Measurements from ENCODE around the gene MPRIP. TPM values are rescaled to one million over a fixed set of nuclear protein-coding genes. Genes with fewer than 3 reads are reported as not detected.
A peak's percentile ranks its signal among the peaks of the same experiment; 100 is the strongest.
"Not testable (repeated sequence)": the region's sequence is repeated elsewhere in the genome, so short reads cannot be mapped to it uniquely, and the experiment has no call there.

Gene MPRIP
- polyA plus RNA-seq, 1 donor from 2014 or later, result 14.4 TPM

GRCh38 chr17:17153709-17154108, 111.5 kb downstream of the MPRIP start:
- Mint-ChIP-seq H3K27me3 (no peaks in the 10 kb centered on the region), H3K27ac (peak overlapping the region in 1 of 3 donors; percentile 74), H3K4me1 (peaks cover 5 to 13% (median 12%) of the 10 kb centered on the region in 3 donors), H3K9me3 (no peaks in the 10 kb centered on the region), H3K36me3 (peaks cover 11% of the 10 kb centered on the region), H3K4me3 (no peak overlapping the region)

- Mint-ChIP-seq H3K4me1 (peaks cover 5 to 13% (median 12%) of the 10 kb centered on the region in 3 donors), H3K36me3 (peaks cover 11% of the 10 kb centered on the region), H3K27ac (peak overlapping the region in 1 of 3 donors; percentile 76), H3K9me3 (no peaks in the 10 kb centered on the region), H3K4me3 (no peak overlapping the region), H3K27me3 (no peaks in the 10 kb centered on the region)
Observed at GRCh38 chr17:17154556-17154955, 112.3 kb downstream of the MPRIP start.

- Mint-ChIP-seq H3K27me3 (no peaks in the 10 kb centered on the region), H3K9me3 (no peaks in the 10 kb centered on the region), H3K4me3 (no peak overlapping the region), H3K27ac (peak overlapping the region in 1 of 3 donors; percentile 76), H3K36me3 (peaks cover 9% of the 10 kb centered on the region), H3K4me1 (peaks cover under 1 to 10% (median 8%) of the 10 kb centered on the region in 3 donors)
Observed at GRCh38 chr17:17154981-17155380, 112.7 kb downstream of the MPRIP start.

- no peak overlapping the region for H3K4me3 Mint-ChIP-seq
- no peaks in the 10 kb centered on the region for H3K9me3 Mint-ChIP-seq
- peaks cover 0 to 5% (median 3%) of the 10 kb centered on the region in 3 donors for H3K4me1 Mint-ChIP-seq
- no peak overlapping the region for H3K27ac Mint-ChIP-seq
- H3K36me3 Mint-ChIP-seq, result peaks cover 9% of the 10 kb centered on the region
- no peaks in the 10 kb centered on the region for H3K27me3 Mint-ChIP-seq
Observed at GRCh38 chr17:17155568-17155967, 113.3 kb downstream of the MPRIP start.

- Mint-ChIP-seq H3K36me3 (peaks cover 9% of the 10 kb centered on the region), H3K9me3 (no peaks in the 10 kb centered on the region), H3K27me3 (no peaks in the 10 kb centered on the region), H3K27ac (peak overlapping the region in 1 of 3 donors; percentile 50), H3K4me3 (no peak overlapping the region), H3K4me1 (peaks cover 0 to 5% (median 3%) of the 10 kb centered on the region in 3 donors)
Observed at GRCh38 chr17:17156107-17156506, 113.8 kb downstream of the MPRIP start.

GRCh38 chr17:17156511-17156910, 114.3 kb downstream of the MPRIP start:
- Mint-ChIP-seq H3K4me1 (peaks cover 0 to 5% (median 3%) of the 10 kb centered on the region in 3 donors), H3K27me3 (no peaks in the 10 kb centered on the region), H3K4me3 (no peak overlapping the region), H3K27ac (peak overlapping the region in 1 of 3 donors; percentile 50), H3K9me3 (no peaks in the 10 kb centered on the region), H3K36me3 (peaks cover 9% of the 10 kb centered on the region)

- Mint-ChIP-seq H3K9me3 (no peaks in the 10 kb centered on the region), H3K27ac (no peak overlapping the region), H3K36me3 (peaks cover 9% of the 10 kb centered on the region), H3K4me3 (no peak overlapping the region), H3K27me3 (no peaks in the 10 kb centered on the region), H3K4me1 (peaks cover 0 to 5% (median 3%) of the 10 kb centered on the region in 3 donors)
Observed at GRCh38 chr17:17157041-17157440, 114.8 kb downstream of the MPRIP start.

GRCh38 chr17:17158506-17158905, 116.2 kb downstream of the MPRIP start:
- H3K4me3 Mint-ChIP-seq, H3K4me1 Mint-ChIP-seq, H3K9me3 Mint-ChIP-seq, H3K36me3 Mint-ChIP-seq, H3K27me3 Mint-ChIP-seq, H3K27ac Mint-ChIP-seq: not testable (repeated sequence)

GRCh38 chr17:17159571-17159970, 117.3 kb downstream of the MPRIP start:
- Mint-ChIP-seq H3K27ac (peak overlapping the region in 1 of 3 donors; percentile 28), H3K36me3 (peaks cover 9% of the 10 kb centered on the region), H3K9me3 (no peaks in the 10 kb centered on the region)

GRCh38 chr17:17161121-17161520, 118.9 kb downstream of the MPRIP start:
- Mint-ChIP-seq H3K9me3 (no peaks in the 10 kb centered on the region), H3K27me3 (no peaks in the 10 kb centered on the region), H3K36me3 (peaks cover 8% of the 10 kb centered on the region), H3K4me3 (no peak overlapping the region), H3K27ac (no peak overlapping the region), H3K4me1 (peaks cover 0 to 4% (median 1%) of the 10 kb centered on the region in 3 donors)

More at GRCh38 chr17:17159571-17159970, 117.3 kb downstream of the MPRIP start:
- Mint-ChIP-seq H3K27me3 (no peaks in the 10 kb centered on the region), H3K4me3 (no peak overlapping the region), H3K4me1 (peaks cover 0 to 4% (median 3%) of the 10 kb centered on the region in 3 donors)

- Mint-ChIP-seq H3K36me3 (peaks cover 6% of the 10 kb centered on the region), H3K4me1 (peaks cover 0 to 2% (median 1%) of the 10 kb centered on the region in 3 donors), H3K4me3 (peak overlapping the region in 1 of 4 donors; percentile 33), H3K9me3 (no peaks in the 10 kb centered on the region), H3K27me3 (no peaks in the 10 kb centered on the region), H3K27ac (no peak overlapping the region)
Observed at GRCh38 chr17:17161759-17162158, 119.5 kb downstream of the MPRIP start.

GRCh38 chr17:17164156-17164555, 121.9 kb downstream of the MPRIP start:
- no peak overlapping the region for H3K4me3 Mint-ChIP-seq
- H3K36me3 Mint-ChIP-seq, result peaks cover 4% of the 10 kb centered on the region
- no peaks in the 10 kb centered on the region for H3K9me3 Mint-ChIP-seq
- no peaks in the 10 kb centered on the region for H3K27me3 Mint-ChIP-seq
- no peak overlapping the region for H3K27ac Mint-ChIP-seq
- peaks cover 0 to 8% (median 0%) of the 10 kb centered on the region in 3 donors for H3K4me1 Mint-ChIP-seq

GRCh38 chr17:17164676-17165075, 122.4 kb downstream of the MPRIP start:
- no peaks in the 10 kb centered on the region for H3K9me3 Mint-ChIP-seq
- no peak overlapping the region for H3K4me3 Mint-ChIP-seq
- H3K4me1 Mint-ChIP-seq, result peaks cover 0 to 9% (median 0%) of the 10 kb centered on the region in 3 donors
- H3K27ac Mint-ChIP-seq, result no peak overlapping the region
- peaks cover 4% of the 10 kb centered on the region for H3K36me3 Mint-ChIP-seq
- no peaks in the 10 kb centered on the region for H3K27me3 Mint-ChIP-seq

- Mint-ChIP-seq H3K9me3 (no peaks in the 10 kb centered on the region), H3K36me3 (peaks cover 4% of the 10 kb centered on the region), H3K27ac (no peak overlapping the region), H3K27me3 (no peaks in the 10 kb centered on the region), H3K4me1 (peaks cover 0 to 11% (median 0%) of the 10 kb centered on the region in 3 donors), H3K4me3 (no peak overlapping the region)
Observed at GRCh38 chr17:17165666-17166308, 123.5 kb downstream of the MPRIP start.

- H3K27me3 Mint-ChIP-seq, result no peaks in the 10 kb centered on the region
- H3K4me3 Mint-ChIP-seq, result no peak overlapping the region
- peaks cover 0 to 16% (median 3%) of the 10 kb centered on the region in 3 donors for H3K4me1 Mint-ChIP-seq
- H3K27ac Mint-ChIP-seq, result no peak overlapping the region
- H3K9me3 Mint-ChIP-seq, result no peaks in the 10 kb centered on the region
- peaks cover 6% of the 10 kb centered on the region for H3K36me3 Mint-ChIP-seq
Observed at GRCh38 chr17:17166446-17166845, 124.2 kb downstream of the MPRIP start.

- Mint-ChIP-seq H3K36me3 (peaks cover 7% of the 10 kb centered on the region), H3K9me3 (no peaks in the 10 kb centered on the region), H3K4me3 (peak overlapping the region in 1 of 4 donors; percentile 23), H3K4me1 (peaks cover 0 to 19% (median 3%) of the 10 kb centered on the region in 3 donors), H3K27me3 (no peaks in the 10 kb centered on the region), H3K27ac (no peak overlapping the region)
Observed at GRCh38 chr17:17167356-17167755, 125.1 kb downstream of the MPRIP start.

All from IgD-negative memory B cell (primary cell).